Measurements from ENCODE around the gene RTN4RL2.

The RTN4RL2 gene

DNA sequence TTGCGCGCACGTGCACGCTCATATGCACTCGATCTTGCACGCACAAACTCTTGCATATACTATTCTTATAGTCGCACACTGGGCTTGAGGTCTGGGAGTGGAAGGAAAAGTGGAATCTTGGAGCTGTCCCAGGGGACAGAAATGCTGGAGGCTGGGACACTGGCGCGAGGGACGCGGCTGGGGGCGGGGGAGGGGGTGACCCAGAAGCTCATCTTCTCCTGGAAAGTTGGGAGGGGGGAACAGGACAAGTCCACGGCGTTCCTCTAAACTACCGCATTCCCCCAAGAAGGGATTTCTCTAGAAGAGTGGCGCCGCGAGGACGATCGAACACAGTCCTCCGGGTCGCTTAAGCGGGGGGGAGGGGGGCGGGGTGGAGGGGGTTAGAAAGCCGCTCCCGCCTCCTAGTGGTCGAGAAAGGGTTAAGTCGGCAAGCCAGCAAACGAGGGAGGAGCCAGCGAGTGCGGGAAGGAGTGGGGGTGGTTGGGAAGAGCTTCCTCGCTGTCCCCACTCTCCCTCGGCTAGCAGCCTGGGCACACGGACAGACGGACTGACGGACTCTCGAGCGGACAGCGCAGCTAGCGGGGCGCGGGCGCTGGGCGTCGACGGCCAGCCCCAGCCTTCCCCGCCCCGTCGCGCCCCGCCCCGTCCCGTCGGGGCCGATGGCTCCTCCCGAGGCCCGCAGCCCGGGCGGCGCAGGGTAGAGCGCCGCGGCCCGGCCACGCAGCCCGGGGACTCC, at the start of gene RTN4RL2:
RTN4RL2 (plus strand) TSS at position 507 of the 736 bp plus-strand sequence. CDS start 338 bp downstream, outside the sequence.
- peak in 3 of 6 experiments; percentile 22 to 27 (median 24) for DNase-seq

DNA sequence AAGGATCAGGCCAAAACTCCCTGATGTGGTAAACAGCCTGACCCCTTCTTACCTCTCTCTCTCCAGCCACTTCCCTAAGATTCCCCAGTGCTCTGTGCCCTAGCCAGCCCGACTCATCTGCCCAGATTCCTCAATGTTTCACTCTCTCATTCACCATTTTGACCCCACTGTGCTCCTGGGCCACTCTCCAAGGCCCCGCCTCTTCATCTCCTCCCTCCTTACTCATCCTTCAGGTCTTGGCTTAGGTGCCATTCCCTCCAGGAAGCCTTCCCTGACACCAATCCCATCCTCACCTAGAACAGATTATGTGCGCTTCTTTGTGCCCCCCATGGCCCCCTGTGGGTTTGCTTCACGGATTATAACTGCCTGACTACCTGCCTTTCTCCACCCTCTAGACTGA, 46.6 kb upstream of the RTN4RL2 start:
- DNase-seq: no peak

DNA sequence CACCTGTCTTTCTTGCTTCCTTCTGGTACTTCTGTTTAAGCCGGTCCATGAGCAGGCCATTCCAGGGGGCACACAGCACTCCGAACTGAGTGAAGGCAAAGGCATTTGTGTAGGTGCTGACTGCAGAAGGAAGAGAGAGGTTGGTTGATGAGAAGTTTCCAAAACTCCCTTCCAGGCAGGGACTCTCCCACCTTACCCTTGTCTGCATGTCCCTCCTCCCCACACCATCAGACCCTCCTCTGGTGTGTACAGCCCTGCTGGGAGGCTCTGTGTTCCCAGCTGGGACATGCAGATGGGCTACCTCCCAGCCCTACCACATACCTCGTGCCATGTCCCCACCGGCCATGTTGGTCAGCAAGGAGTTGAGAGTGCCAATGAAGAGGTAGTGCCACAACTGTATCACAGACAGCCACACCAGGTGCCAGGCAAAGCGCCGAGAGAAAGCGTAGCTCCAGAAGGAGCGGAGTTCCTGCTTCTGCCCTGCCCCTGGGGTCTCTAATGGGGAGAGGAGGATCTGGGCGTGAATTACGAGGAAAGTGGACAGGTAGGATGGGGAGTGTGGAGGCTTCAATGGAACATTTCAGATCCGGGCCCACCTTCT, 45.6 kb upstream of the RTN4RL2 start:
- no peak for DNase-seq

DNA sequence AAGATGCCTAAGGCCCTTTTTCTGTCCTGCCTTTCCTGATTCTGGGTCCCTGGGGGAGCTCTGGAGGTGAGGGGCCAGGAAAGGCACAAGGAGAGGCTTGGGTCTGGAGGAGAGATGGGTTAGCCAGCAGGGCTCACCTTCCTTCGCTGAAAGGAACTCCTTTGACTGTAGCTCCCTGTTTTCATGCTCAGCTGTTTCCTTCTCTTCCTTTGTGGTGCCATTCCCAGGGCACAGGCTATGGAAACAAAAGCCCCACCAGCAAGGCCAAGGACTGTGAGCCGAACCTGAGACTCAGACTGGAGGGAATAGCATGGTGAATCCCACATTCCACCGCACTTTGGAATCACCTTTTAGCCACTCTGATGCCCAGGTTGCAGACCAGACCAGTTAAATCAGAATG, 43.9 kb upstream of the RTN4RL2 start:
- no peak for DNase-seq

DNA sequence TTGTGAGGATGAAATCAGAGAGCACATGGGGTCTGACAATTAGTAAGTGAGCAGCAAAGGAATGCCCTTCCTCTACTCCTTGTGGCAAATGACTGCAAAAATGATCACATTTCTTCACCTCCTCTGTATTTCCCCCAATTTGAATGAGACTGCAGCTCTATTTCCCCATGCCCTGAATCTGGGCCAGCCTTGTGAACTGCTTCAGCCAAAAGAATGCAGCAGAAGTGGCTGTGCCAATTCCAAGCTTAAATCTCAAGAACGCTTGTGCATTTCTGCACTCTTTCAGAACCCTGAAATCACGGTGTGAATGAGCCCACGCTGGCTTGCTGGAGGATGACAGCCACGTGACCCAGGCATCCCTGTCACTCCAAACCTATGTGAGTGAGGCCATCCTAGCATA, 43.3 kb upstream of the RTN4RL2 start:
- DNase-seq: no peak

DNA sequence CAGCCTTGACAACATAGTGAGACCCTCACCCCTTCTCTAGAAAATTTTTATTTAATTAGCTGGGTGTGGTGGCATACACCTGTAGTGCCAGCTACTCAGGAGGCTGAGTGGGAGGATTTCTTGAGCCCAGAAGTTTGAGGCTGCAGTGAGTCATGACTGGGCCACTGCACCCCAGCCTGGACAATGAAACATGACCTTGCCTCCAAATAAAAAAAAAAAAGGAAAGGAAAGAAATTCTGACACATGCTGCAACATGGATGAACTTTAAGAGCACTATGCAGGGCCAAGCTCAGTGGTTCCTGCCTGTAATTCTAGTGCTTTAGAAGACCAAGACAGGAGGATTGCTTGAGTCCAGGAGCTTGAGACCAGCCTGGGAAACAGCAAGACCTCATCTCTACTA, 42.2 kb upstream of the RTN4RL2 start:
- no peak for DNase-seq

DNA sequence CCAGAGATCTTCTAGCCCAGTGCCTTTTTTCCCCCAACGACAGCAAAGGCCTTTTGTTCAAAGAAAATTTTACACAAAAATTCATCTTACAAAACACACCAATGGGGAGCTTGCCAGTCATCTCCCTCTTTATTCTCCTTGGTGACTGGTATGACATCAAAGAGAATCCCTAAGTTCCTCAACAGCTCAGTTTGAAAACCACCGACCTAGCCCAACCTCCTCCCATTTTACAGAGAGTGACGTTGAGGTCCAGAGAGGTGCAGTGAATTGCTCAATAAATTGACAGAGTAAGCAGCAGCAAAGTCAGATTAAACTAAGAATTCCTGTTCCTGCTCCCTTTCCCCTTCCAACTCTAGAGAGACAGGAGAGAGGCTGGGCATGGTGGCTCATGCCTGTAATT, 41.2 kb upstream of the RTN4RL2 start:
- DNase-seq: no peak

DNA sequence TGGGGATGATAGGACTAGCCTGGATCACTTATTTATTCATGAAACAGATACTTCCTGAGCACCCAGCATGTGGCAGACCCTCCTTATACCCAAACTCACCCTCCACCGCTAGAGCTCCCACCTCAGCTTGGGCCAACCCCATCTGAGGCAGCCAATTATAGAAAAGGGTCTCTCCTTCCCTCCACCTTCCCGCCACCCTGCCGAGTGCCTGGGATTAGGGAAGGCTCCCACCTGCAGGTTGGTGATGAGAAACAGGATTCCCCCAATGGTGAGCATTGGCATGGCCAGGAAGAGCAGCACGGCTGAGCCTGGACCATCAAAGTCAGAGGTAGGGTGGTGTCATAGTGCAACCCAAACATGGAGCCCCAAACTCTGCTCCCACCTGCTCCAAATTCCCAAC, 39.3 kb upstream of the RTN4RL2 start:
- DNase-seq: no peak

DNA sequence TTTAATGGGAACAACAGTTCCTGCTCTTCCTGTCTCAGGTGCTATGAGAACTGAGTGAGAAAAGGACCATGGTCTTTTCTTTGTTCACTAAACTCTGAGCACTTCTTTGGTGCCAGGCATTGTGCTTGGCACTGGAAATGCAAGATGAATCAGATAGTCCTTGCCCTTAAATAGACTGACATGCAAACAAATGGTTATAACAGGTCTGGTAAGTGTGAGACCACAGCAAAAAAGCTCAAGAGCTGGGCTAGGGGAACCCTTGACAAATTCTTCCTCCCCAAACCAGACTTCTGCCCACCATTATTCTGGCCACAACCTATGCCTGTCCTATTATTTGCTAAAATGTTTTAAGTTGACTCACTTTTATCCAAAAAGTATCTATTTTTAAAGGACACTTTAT, 38.5 kb upstream of the RTN4RL2 start:
- DNase-seq: no peak

DNA sequence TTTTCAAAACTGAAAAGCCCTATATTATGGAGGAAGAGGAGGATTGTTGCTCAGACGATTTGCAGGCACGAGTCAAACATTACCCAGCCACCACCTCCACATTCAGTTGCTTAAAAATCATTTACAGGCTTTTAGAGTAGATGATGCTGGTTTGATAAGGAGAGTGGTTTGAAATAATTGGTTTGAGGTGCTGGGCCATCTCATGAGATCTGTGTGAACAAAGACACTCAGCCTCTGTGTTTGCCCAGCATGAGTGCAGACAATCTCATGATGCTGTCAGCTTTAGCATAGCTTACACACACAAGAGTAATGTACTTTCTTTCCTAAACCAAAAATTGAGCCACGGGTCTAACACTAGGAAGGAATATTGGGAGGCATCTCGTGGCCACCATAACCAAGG, 37.7 kb upstream of the RTN4RL2 start:
- DNase-seq: no peak

DNA sequence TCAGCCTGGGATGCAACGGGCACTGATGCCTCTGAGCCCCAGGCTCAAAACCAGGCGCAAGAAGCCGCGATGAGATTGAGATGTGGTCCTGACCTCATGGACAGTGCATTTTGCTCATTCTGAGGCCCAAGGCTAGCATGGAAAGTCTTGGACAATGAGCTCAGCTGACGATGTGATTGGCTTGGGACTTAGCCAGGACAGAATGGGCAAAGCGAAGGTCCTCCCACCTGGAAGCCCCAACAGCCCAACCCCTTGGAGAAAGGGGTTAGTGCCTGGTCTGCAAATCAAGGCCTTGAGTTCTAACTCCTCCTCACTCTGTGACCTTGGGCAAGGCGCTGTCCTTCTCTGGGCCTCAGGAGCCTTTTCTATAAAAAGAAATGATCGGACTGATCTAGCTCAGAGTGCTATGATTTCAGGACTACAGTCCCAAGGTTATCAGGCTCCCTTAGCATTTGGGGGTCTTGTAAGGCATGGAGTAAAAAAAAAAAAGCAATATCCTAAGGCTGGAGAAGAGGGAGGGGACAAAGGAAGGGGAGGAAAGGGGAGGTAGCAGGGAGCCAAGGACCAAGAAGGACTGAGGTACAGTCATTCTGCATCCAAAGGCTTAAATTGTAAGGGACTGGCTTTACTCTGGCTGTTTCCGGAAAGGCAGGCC, 36.1 kb upstream of the RTN4RL2 start:
- no peak for DNase-seq

DNA sequence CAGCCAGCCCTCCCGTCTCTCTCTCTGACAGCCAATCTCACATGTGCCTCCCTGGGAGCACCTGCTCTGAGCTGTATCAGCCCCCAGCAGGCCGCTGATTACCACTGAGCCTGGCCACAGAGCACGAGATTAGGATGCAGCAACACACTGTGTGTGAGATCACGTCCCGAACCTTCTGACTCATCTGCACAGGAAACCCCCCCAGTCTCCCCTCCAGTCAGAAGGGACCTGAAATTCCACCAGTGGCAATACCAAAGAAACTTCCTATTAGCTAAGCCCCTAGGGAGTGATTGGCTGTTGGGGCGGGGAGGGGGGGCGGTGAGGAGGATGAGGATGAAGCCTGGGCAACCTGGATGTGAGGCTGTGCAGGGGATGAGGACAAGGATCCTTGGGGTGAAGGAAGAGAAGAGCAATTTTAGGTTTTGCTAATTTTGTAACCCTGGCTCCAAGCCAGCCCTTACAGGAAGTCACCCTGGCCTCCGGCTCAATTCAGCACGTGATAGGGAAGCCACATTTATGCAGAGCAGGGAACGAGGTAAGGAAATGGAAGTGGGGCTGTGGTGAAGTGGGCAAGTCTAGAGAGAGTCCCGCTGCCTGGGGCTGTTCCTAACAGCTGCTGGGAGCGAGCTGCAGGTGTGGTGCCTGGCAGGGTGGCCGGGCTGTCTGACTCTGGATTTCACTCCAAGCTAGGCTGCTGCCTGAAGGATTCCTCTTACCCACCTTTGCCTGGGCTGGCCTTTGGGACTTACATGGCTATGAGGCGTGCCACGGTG, 35.4 kb upstream of the RTN4RL2 start:
- DNase-seq: peak; percentile 48 to 71 (median 59)

DNA sequence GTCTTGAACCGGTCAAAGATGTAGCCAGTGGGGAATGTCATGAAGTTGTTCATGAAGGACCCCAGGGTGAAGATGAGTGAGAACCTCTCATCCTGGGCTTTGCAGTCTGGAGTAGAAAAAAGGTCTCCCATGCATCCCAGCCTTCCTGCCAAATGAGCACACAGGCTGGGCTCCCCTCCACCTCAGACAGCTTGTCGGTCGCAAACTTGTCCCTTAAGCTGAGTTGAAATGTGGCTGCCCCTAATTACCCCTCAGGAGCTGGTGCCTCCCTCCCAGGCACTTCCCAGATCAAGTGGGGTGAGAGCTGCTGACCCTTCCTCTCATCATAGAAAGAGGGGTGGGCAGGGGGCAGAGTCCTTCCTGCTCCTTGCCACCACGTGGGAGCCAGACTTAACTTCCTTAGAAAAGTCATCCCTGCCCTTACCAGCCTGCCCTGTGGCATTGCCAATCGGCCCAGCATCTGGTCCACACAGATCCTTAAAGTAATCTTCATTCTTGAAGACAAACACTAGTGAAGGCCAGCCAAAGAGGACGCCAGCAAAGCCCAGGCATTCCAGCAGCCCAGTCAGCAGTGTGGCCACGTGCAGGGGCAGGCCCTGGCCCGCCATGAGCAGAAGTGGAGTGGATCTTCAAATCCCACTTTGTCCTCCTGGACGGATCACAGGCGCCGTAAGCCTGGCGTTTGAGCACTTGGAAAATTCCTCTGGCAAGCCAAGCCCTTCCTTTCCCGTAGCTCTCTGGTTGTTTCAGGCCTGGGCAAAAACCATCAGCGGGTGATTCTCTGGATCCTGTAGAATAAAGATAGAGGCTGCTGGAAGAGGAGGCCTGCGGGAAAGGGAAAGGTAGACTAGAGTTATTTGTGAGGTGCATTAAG, 34.5 kb upstream of the RTN4RL2 start:
- DNase-seq: no peak

DNA sequence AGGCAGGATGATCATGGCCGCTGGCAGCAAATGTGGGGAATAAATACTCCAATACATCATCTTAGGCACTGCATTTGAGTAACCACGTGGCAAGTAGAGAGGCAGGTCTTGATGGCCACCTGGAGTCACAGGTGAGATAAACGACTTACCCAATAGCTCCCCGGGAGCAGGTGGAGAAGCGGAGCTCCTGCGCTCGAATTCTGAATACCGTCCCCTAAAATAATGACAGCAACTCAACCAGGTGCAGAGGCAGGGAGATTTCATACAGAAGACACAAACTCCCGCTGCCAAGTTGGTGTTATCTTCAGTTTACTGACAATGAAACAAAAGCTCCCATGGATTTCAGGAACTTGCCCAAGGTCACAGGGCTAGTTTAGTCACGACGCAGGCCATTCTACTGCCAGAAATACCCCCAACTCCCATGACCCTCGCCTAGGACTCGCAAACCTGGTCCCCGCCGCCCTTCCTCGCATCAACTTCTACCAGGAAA, 33.8 kb upstream of the RTN4RL2 start:
- peak in 1 of 6 experiments; percentile 35 for DNase-seq

DNA sequence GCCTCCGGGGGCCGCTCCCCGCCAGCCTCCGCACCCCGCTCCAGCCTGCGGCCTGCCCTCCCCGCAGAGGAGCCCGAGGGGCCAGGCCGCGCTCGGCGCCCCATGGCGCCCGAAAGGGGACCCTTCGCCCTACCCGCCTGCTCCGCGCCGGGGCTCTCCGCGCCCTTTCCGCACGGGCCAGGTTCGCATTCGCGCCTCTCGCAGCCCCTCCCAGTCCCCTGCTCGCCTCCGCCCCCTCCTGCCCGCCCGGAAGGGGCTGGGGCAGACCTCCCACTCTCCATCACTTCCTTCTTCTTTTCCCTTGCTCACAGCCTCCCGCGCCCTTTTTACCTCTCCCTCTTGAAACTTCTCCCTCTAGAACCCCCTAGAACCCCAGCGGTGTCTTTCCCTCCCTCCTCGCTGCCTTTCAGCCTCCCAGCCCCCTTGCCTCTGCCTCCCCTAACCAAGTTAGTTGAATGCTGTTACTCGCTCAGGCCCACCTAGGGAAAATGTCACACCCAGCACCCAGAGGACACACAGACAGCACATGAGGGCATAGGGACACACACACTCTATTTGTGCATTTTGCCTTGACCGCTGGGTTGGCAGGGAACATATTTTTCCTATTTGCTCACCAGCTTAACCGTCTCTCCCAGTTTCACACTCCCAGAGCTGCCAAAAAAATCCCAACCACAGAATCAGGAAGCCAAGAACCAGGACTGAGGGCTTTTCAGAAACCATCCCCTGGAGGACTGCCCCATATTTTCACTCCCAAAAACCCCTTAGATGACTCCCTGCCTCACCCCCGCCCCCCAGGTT, 33.2 kb upstream of the RTN4RL2 start, which contains the start of gene SLC43A3:
SLC43A3 (minus strand) TSS at position 193 of the 798 bp plus-strand sequence. CDS start 949 bp downstream, outside the sequence.
- peak in 5 of 6 experiments; percentile 20 to 53 (median 26) for DNase-seq

DNA sequence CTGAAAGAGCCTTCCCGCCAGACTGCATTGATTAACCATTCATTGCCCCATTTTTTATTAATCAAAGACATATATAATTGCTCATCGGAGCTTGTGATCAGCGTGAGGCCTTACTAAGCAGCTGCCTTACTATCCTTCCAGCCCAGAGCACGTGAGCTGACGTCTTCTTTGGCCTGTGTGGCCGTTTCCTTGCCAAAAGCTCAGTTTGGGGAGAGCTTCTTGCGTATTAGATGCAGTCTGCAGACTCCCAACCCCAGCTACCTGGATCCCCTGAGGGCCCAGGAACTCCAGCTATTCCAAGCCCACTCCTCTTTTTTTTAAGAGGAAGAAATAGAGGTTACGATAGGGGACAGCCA, 32.6 kb upstream of the RTN4RL2 start:
- no peak for DNase-seq

DNA sequence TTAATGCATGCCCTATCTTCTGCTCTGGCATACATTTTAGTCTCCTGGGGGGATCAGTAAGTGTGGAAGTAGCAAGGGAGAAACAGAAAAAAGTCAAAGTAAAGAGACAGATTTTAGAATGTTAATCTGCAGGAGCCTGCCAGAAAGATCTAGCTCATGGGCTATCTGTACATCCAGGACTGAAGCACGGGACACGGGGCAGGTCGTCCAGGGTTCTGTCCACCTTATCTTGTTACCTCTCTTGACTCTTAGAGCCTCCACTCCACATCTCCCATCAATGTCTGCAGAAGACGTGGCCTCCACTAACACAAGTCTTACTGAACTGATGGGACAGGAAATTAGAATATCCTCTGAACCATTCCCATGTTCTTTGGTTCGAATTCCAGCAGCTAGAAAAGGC, 31.7 kb upstream of the RTN4RL2 start:
- DNase-seq: no peak

DNA sequence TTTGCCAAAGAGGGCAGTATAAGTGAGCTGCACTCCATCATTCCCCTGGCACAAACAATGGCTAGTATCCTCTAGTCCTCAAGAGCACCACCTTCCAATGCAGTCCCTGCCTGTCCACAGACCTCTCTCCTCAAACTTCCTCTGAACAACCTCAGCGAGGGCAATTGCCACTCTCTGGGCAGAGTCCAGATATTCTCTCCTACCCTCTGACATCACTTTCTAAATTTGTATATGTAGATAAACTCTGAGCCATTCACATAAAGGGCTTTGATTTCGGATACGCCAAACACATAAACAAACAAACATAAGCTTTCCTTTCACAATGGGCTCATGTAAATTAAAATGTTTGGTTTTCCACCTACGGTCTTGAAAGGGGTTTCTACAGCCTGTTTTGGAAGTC, 30.4 kb upstream of the RTN4RL2 start:
- no peak for DNase-seq

DNA sequence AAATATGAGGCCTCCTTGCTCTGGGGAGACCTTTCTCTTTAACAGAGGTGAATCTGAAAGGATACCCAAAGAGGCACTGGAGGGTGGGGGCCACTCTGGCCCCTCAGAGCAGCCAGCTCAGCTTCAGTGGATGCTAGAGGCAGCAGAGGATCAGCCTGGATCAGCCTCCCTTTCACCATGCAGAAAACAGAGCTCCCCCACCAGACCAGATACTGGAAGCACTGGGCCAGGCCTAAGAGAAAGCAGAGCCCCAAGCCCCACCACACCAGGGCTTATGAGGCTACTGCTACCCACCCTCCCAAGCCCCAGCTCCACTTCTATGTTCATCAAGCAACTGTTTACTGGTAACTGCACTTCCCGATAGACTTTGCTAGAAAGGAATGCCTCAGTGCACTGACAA, 29.4 kb upstream of the RTN4RL2 start:
- no peak for DNase-seq

DNA sequence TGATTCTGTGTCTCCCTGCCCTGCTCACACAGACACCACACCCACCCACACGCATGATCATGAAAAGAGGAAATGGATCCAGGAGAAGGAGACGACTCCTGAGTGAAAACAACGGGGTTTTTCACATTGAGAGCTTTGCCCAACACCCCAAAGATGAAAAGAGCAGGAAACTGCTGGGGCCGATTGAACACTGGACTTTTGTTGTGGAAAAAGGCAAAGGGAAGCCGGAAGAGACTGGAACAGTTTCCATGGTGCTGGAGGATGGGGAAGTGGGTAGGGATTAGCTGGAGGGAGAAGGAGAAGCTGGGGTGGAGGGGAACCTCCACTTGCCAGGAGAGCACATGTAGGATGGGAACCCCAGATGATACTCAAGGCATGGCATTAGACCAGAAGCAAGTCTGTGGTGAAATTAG, 28.2 kb upstream of the RTN4RL2 start:
- no peak for DNase-seq

DNA sequence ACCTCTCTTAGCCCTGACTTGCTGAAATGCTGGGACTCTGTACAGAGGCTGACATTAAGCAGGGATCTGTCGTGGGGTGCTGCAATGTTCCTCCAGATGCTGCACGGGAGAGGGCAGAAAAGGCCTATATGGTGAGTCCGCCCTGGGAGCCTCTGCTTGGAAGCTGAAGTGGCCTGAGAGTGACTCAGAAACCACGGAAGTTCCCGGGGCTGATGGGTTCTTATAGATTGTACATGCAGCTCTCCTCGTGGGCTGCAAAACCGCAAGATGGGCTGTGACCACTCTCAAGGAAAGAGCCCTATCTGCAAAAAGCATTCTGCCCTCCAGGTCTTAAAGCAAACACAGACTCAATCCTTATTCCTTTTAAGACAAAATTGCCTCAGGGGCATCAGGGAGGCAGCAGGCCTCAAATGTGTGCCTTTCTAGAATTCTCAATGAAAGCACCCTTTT, 27.6 kb upstream of the RTN4RL2 start:
- no peak for DNase-seq
